Endodermal cell (in vitro differentiated cells): ENCODE measurements around the gene PTPRN2. TPM values are rescaled to one million over a fixed set of nuclear protein-coding genes. Genes with fewer than 3 reads are reported as not detected.

Source experiments
- DNase-seq: peaks from one replicate; pipeline ENCODE4 v3.0.0-alpha.2; 2017
- H3K27ac ChIP-seq: 2 replicates; pipeline ENCODE4 v1.5.1; 2013; ENCODE audit warnings: mild to moderate bottlenecking, low read depth, low read length, moderate library complexity
- H3K27me3 ChIP-seq: 2 replicates; pipeline ENCODE4 v1.6.1; 2013; ENCODE audit warnings: mild to moderate bottlenecking, low read length, moderate library complexity; ENCODE audit not compliant: insufficient read depth, control insufficient read depth, poor library complexity, severe bottlenecking
- H3K36me3 ChIP-seq: 2 replicates; pipeline ENCODE4 v1.7.0; 2013; ENCODE audit warnings: mild to moderate bottlenecking, low read length, moderate library complexity; ENCODE audit not compliant: control insufficient read depth, insufficient read depth
- H3K4me1 ChIP-seq: one replicate; pipeline ENCODE4 v1.7.0; 2013; ENCODE audit warnings: low read length; ENCODE audit not compliant: control insufficient read depth, insufficient read depth
- H3K4me3 ChIP-seq: 2 replicates; pipeline ENCODE4 v1.5.1; 2013; ENCODE audit warnings: mild to moderate bottlenecking, low read length, moderate library complexity
- H3K9ac ChIP-seq: 2 replicates; pipeline ENCODE4 v1.6.1; 2013; ENCODE audit warnings: mild to moderate bottlenecking, low read length, moderate library complexity; ENCODE audit not compliant: poor library complexity, severe bottlenecking; ENCODE audit errors: extremely low read depth
- H3K9me3 ChIP-seq: 2 replicates; pipeline ENCODE4 v1.6.1; 2013; ENCODE audit warnings: mild to moderate bottlenecking, low read length, moderate library complexity; ENCODE audit not compliant: control insufficient read depth
- H3K27ac Mint-ChIP-seq: 2 replicates; pipeline ENCODE4 v1.8.0; 2020; ENCODE audit warnings: mixed read lengths
- H3K27me3 Mint-ChIP-seq: 2 replicates; pipeline ENCODE4 v1.8.0; 2021; ENCODE audit warnings: mild to moderate bottlenecking, mixed read lengths; ENCODE audit not compliant: insufficient read depth
- H3K36me3 Mint-ChIP-seq: 2 replicates; pipeline ENCODE4 v1.8.0; 2020; ENCODE audit warnings: low read depth, mixed read lengths
- H3K4me1 Mint-ChIP-seq: 2 replicates; pipeline ENCODE4 v1.8.0; 2020; ENCODE audit warnings: mixed read lengths
- H3K4me3 Mint-ChIP-seq: 2 replicates; pipeline ENCODE4 v1.8.0; 2020; ENCODE audit warnings: mild to moderate bottlenecking, moderate library complexity, mixed read lengths
- H3K9me3 Mint-ChIP-seq: 2 replicates; pipeline ENCODE4 v1.8.0; 2020; ENCODE audit warnings: mild to moderate bottlenecking, mixed read lengths
- WGBS, 2 experiments: methylation state at CpG; one replicate each; pipeline versions ENCODE4 v1.1.5 to v1.1.7; 2013; ENCODE audit warnings: missing lambda C conversion rate in 2 of 2, mixed read lengths in 1 of 2; ENCODE audit not compliant: insufficient coverage in 1 of 2, insufficient read length in 1 of 2; 5-methylcytosine and 5-hydroxymethylcytosine counted together
- total RNA-seq, 2 donors: library from RNA; stranded (reverse); fragmentation: NEBNext Ultra II Directional in 1 of 2; extraction: Animal tissue kit (Norgen Biotek cat#: 25700) in 1 of 2; gene quantifications; 2 replicates in 1 of 2; 3 replicates in 1 of 2; pipeline ENCODE4 v1.2.1, GENCODE V29; 2021
- TF ChIP-seq, protein P1 (sequence below): fragments of 200-600 bp; sonication (generic); conservative IDR thresholded peaks from 2 replicates; pipeline ENCODE4 v1.5.0; 2021; ENCODE audit warnings: antibody characterized with exemption, mild to moderate bottlenecking

Gene PTPRN2
- total RNA-seq, 2 donors from 2014 or later: 0.69 to 1.2 TPM

DNA sequence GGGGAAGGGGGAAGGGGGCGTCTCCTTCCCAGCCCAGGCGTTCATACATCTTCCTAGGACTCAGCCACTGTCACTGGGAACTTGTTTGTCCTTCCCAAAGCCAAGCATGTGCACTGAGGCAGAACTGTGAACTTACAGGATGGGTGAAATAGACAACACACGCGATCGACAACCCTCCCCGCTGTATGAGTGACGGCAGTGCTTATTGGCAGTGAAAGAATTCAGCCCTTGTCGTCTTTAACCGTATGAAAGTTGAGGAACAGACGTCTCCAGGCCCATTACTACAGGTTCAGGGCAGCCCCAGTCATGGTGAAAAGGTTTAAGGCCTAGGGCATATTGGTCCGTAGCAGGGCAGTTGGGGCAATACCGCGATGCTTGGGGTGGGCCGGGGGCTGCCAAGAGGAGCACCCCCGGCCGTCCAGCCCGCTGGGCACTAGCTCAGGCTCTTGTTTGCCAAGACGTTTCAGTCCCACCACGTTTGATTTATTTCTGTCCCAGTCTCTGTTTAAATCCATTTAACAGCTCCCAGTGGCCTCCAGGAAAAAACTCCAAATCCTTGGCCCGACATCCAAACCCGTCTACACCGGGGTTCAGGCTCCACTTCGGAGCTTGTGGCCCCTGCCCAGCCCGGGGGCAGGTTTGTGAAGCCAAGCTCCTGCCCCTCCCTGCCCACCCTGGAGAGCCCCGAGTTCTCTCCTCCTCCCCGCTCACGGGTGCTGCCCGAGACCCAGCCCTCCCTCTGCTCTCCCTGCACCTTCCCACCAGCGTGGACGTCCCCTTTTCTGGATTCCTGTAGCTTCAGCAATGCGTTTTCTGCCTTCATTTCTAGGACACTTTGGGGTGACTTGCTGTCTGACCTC is 1091.0 kb downstream of the PTPRN2 start:
- H3K36me3 ChIP-seq: no peaks in the 10 kb centered on the region
- H3K9me3 Mint-ChIP-seq: no peaks in the 10 kb centered on the region
- peaks cover 49% of the 10 kb centered on the region for H3K9me3 ChIP-seq
- no peaks in the 10 kb centered on the region for H3K4me1 Mint-ChIP-seq
- no peak overlapping the region for H3K27ac Mint-ChIP-seq
- no peak overlapping the region for H3K4me3 Mint-ChIP-seq
- no peak overlapping the region for H3K9ac ChIP-seq
- H3K4me1 ChIP-seq: no peaks in the 10 kb centered on the region
- H3K36me3 Mint-ChIP-seq: no peaks in the 10 kb centered on the region
- no peak overlapping the region for H3K4me3 ChIP-seq
- TF ChIP-seq, protein P1, sequence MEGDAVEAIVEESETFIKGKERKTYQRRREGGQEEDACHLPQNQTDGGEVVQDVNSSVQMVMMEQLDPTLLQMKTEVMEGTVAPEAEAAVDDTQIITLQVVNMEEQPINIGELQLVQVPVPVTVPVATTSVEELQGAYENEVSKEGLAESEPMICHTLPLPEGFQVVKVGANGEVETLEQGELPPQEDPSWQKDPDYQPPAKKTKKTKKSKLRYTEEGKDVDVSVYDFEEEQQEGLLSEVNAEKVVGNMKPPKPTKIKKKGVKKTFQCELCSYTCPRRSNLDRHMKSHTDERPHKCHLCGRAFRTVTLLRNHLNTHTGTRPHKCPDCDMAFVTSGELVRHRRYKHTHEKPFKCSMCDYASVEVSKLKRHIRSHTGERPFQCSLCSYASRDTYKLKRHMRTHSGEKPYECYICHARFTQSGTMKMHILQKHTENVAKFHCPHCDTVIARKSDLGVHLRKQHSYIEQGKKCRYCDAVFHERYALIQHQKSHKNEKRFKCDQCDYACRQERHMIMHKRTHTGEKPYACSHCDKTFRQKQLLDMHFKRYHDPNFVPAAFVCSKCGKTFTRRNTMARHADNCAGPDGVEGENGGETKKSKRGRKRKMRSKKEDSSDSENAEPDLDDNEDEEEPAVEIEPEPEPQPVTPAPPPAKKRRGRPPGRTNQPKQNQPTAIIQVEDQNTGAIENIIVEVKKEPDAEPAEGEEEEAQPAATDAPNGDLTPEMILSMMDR: no peak
- H3K27me3 ChIP-seq: no peaks in the 10 kb centered on the region
- WGBS, 2 experiments: 70 to 74% methylated on average over 22 to 31 of the region's 31 CpGs
- H3K27me3 Mint-ChIP-seq: peaks cover 18% of the 10 kb centered on the region
- DNase-seq: peak; percentile 32
- no peak overlapping the region for H3K27ac ChIP-seq

DNA sequence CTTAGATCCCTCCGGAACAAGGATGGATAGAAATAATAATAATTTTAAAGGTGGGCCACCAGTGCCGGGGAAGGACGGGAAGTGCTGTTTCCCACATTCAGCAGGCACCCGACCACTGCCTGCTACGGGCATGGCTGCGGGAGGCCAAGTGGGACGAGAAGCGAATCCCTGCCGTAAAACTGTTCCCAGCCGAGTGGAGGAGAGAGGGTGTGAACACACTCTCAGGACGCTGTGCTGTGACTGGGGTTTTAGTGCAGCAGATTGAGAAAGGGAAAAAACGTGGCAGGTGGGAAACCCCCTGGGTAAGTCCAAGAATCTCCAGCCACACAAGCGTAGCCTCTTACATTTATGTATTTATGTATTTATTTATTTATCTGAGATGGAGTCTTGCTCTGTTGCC is 1092.0 kb downstream of the PTPRN2 start:
- H3K4me1 Mint-ChIP-seq: no peaks in the 10 kb centered on the region
- peaks cover 7% of the 10 kb centered on the region for H3K9me3 Mint-ChIP-seq
- Histone ChIP-seq H3K4me3 (no peak overlapping the region), H3K27ac (no peak overlapping the region), H3K9ac (no peak overlapping the region), H3K36me3 (no peaks in the 10 kb centered on the region), H3K27me3 (no peaks in the 10 kb centered on the region), H3K9me3 (peaks cover 46% of the 10 kb centered on the region), H3K4me1 (no peaks in the 10 kb centered on the region)
- H3K27me3 Mint-ChIP-seq: peaks cover 14% of the 10 kb centered on the region
- no peak overlapping the region for H3K4me3 Mint-ChIP-seq
- no peak for DNase-seq
- H3K27ac Mint-ChIP-seq: no peak overlapping the region
- no peaks in the 10 kb centered on the region for H3K36me3 Mint-ChIP-seq
- WGBS, 2 experiments: 82 to 89% methylated on average over 6 to 12 of the region's 13 CpGs
- TF ChIP-seq, protein P1: no peak

DNA sequence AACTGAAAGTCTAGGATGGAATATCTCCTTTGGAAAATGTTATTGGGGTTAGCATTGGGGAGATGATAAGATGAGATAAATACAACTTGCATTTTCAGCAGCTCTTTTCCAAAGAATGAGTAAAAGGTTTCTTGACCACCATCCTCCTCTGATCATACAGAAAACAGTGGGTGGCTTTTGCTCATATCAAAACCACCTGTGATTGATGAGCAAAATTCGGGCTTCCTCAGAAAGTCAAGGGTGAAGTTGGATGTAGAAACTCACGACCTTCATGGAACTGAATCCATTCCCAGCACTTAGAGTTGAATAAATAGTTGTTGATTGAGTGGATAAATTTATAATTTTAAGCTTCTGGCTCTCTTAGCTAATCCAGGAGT is 1092.5 kb downstream of the PTPRN2 start:
- DNase-seq: no peak
- Histone ChIP-seq H3K4me1 (no peaks in the 10 kb centered on the region), H3K9me3 (peaks cover 50% of the 10 kb centered on the region), H3K9ac (no peak overlapping the region), H3K4me3 (no peak overlapping the region), H3K36me3 (no peaks in the 10 kb centered on the region), H3K27me3 (no peaks in the 10 kb centered on the region), H3K27ac (no peak overlapping the region)
- H3K27ac Mint-ChIP-seq: no peak overlapping the region
- H3K4me1 Mint-ChIP-seq: no peaks in the 10 kb centered on the region
- TF ChIP-seq, protein P1: no peak
- H3K36me3 Mint-ChIP-seq: no peaks in the 10 kb centered on the region
- peaks cover 13% of the 10 kb centered on the region for H3K27me3 Mint-ChIP-seq
- H3K4me3 Mint-ChIP-seq: no peak overlapping the region
- 20 to 33% methylated on average over 1 to 2 of the region's 2 CpGs for WGBS, 2 experiments
- peaks cover 10% of the 10 kb centered on the region for H3K9me3 Mint-ChIP-seq
